HepG2 (cell line): Measurements from ENCODE around the gene KSR1. TPM values are rescaled to one million over a fixed set of nuclear protein-coding genes. Genes with fewer than 3 reads are reported as not detected.

Experiments used
- ATAC-seq: fragments of 200-7000 bp; cut with Tn5 transposase; 3 replicates; pipeline ENCODE4 v1.9.1; 2020; ENCODE audit warnings: mild to moderate bottlenecking, moderate library complexity
- BruUV-seq: library from RNA; stranded (reverse); fragments of 400-500 nt; replicated peaks from 2 replicates; lab custom pipeline; 2021; lab: Mats Ljungman, UMichigan
- CTCF ChIA-PET: fragments of 300-600 bp; formaldehyde crosslinking; extraction: SDS; loops from one replicate; lab custom pipeline; 2021; ENCODE audit warnings: low total read pairs, inconsistent platforms, low intra/inter-chr PET ratio; lab: Yijun Ruan, JAX
- POLR2A ChIA-PET: fragments of 350-600 bp; sonication (Branson Sonifier 250); formaldehyde crosslinking; loops from one replicate; lab custom pipeline; 2020; ENCODE audit warnings: antibody characterized with exemption, inconsistent platforms; lab: Yijun Ruan, JAX
- DNase-seq: peaks from one replicate; pipeline ENCODE4 v3.0.0-alpha.2; 2015; ENCODE audit warnings: low spot score
- FAIRE-seq: peaks from 3 replicates; lab custom pipeline; 2011; peaks lifted over from hg19 to GRCh38; lab: Jason Lieb, UNC
- H2AFZ ChIP-seq: one replicate; pipeline ENCODE4 v1.6.1; 2011; ENCODE audit warnings: low read length, inconsistent platforms
- H3K27ac ChIP-seq: fragments of 300-600 bp; 3 replicates; pipeline ENCODE4 v1.8.0; 2011; ENCODE audit warnings: mixed run types, mild to moderate bottlenecking, mixed read lengths, low read length, inconsistent platforms; ENCODE audit not compliant: insufficient read depth; ENCODE audit errors: extremely low read length
- H3K27me3 ChIP-seq, 2 experiments: fragments of 200-600 bp in 1 of 2; 2 replicates in 1 of 2; 3 replicates in 1 of 2; pipeline versions ENCODE4 v1.6.0 to v1.8.0; 2011; ENCODE audit warnings: low read length in 2 of 2, mild to moderate bottlenecking in 2 of 2, moderate library complexity in 2 of 2, inconsistent platforms in 1 of 2; ENCODE audit not compliant: insufficient read depth in 2 of 2, control insufficient read depth in 1 of 2
- H3K36me3 ChIP-seq, 2 experiments: fragments of 200-600 bp in 1 of 2; replicated peaks in 1 of 2; 2 replicates in 1 of 2; 3 replicates in 1 of 2; pipeline versions ENCODE4 v1.5.1 to v1.8.0; 2011; ENCODE audit warnings: low read length in 2 of 2, inconsistent platforms in 1 of 2; ENCODE audit not compliant: insufficient read depth in 2 of 2, control insufficient read depth in 1 of 2
- H3K4me1 ChIP-seq: 2 replicates; pipeline ENCODE4 v1.5.1; 2012; ENCODE audit warnings: low read length, inconsistent platforms; ENCODE audit not compliant: insufficient read depth
- H3K4me2 ChIP-seq: 2 replicates; pipeline ENCODE4 v1.6.0; 2011; ENCODE audit warnings: low read depth, low read length, inconsistent platforms
- H3K4me3 ChIP-seq, 3 experiments: fragments of 200-600 bp in 1 of 3; sonication (generic), shearing (Covaris generic) in 1 of 3; replicated peaks in 1 of 3; 2 replicates each; pipeline ENCODE4 v1.5.1; 2011 to 2016; ENCODE audit warnings: low read length in 3 of 3, inconsistent platforms in 2 of 3, low read depth in 2 of 3, mild to moderate bottlenecking in 2 of 3, control low read depth in 1 of 3, mixed read lengths in 1 of 3; ENCODE audit not compliant: insufficient read depth in 1 of 3
- H3K79me2 ChIP-seq: one replicate; pipeline ENCODE4 v1.6.1; 2011; ENCODE audit warnings: low read length, inconsistent platforms; ENCODE audit not compliant: insufficient read depth
- H3K9ac ChIP-seq: 2 replicates; pipeline ENCODE4 v1.6.0; 2011; ENCODE audit warnings: mild to moderate bottlenecking, low read depth, low read length, inconsistent platforms; ENCODE audit not compliant: insufficient read depth
- H3K9me3 ChIP-seq: 2 replicates; pipeline ENCODE4 v1.5.1; 2012; ENCODE audit warnings: mild to moderate bottlenecking, low read length
- H4K20me1 ChIP-seq: 2 replicates; pipeline ENCODE4 v1.6.0; 2011; ENCODE audit warnings: inconsistent platforms, mild to moderate bottlenecking, low read length, moderate library complexity; ENCODE audit not compliant: insufficient read depth
- CAMTA2 ChIP-seq: sonication (generic); formaldehyde crosslinking; IDR thresholded peaks from 2 replicates; pipeline ENCODE4 v1.4.0; 2020; ENCODE audit warnings: mild to moderate bottlenecking, missing genetic modification reagents, borderline replicate concordance
- HNRNPLL ChIP-seq: fragments of 200-400 bp; formaldehyde crosslinking; IDR thresholded peaks from 2 replicates; pipeline ENCODE4 v1.6.1; 2017; ENCODE audit warnings: mild to moderate bottlenecking, low read depth, low read length; ENCODE audit not compliant: poor library complexity, severe bottlenecking
- KDM6A ChIP-seq: IDR thresholded peaks from 2 replicates; pipeline ENCODE4 v1.6.1; 2016; ENCODE audit warnings: low read depth
- NCOA5 ChIP-seq: sonication (generic); formaldehyde crosslinking; IDR thresholded peaks from 2 replicates; pipeline ENCODE4 v1.4.0; 2020; ENCODE audit warnings: missing genetic modification reagents
- NR2C2 ChIP-seq: sonication (generic); formaldehyde crosslinking; IDR thresholded peaks from 2 replicates; pipeline ENCODE4 v1.4.0; 2020; ENCODE audit warnings: missing genetic modification reagents, mild to moderate bottlenecking, moderate library complexity, borderline replicate concordance
- NR2F6 ChIP-seq, 2 experiments: IDR thresholded peaks; 2 replicates each; pipeline ENCODE4 v1.6.1; 2016; ENCODE audit warnings: antibody characterized with exemption in 1 of 2, mild to moderate bottlenecking in 1 of 2
- ZBTB3 ChIP-seq: sonication (generic); formaldehyde crosslinking; IDR thresholded peaks from 2 replicates; pipeline ENCODE4 v1.4.0; 2020; ENCODE audit warnings: low read depth, mild to moderate bottlenecking, moderate library complexity, missing genetic modification reagents, borderline replicate concordance
- ZNF619 ChIP-seq: sonication (generic); formaldehyde crosslinking; IDR thresholded peaks from 2 replicates; pipeline ENCODE4 v1.4.0; 2020; ENCODE audit warnings: mild to moderate bottlenecking, missing genetic modification reagents
- WGBS: methylation state at CpG from one replicate; pipeline ENCODE4 v1.1.6; 2017; ENCODE audit warnings: low lambda C conversion rate; 5-methylcytosine and 5-hydroxymethylcytosine counted together
- in situ Hi-C: cut with HindIII; loops from 2 replicates; pipeline ENCODE4 v1.10.0; 2017; ENCODE audit warnings: low pct_unique_long_range_greater_than_20kb; ENCODE audit not compliant: extremely low pct_ligation_motif_present
- intact Hi-C: fragments of 100-400 bp; cut with micrococcal nuclease; formaldehyde crosslinking; loops from one replicate; pipeline ENCODE4 v1.10.0; 2022; ENCODE audit not compliant: unreplicated experiment
- polyA plus RNA-seq, 8 experiments: library from polyadenylated mRNA; depleted of rRNA in 3 of 8; stranded (reverse) in 7 of 8; unstranded in 1 of 8; fragments of >200 nt; fragmentation: Illumina TruSeq in 4 of 8; extraction: Trizol in 4 of 8; gene quantifications; 2 replicates each; pipeline versions ENCODE4 v1.2.1 to v1.2.3, GENCODE V29; 2011 to 2016; ENCODE audit warnings: low read depth in 4 of 8, missing spikeins in 1 of 8, mixed read lengths in 1 of 8; ENCODE audit not compliant: insufficient read depth in 1 of 8
- total RNA-seq, 5 experiments: library from RNA; depleted of rRNA; stranded (reverse); fragments of >200 nt; fragmentation: Illumina TruSeq; extraction: Trizol; gene quantifications; 2 replicates each; pipeline ENCODE4 v1.2.3, GENCODE V29; 2016; ENCODE audit warnings: low read depth in 1 of 5
- TF ChIP-seq, protein P1 (sequence below): sonication (generic); formaldehyde crosslinking; IDR thresholded peaks from 2 replicates; pipeline ENCODE4 v1.5.0; 2020; ENCODE audit warnings: missing genetic modification reagents
- TF ChIP-seq, protein P2 (sequence below): IDR thresholded peaks from 2 replicates; pipeline ENCODE4 v1.6.1; 2012; ENCODE audit warnings: low read length, improper control_type of control experiment
- TF ChIP-seq, protein P3 (sequence below): sonication (generic); formaldehyde crosslinking; IDR thresholded peaks from 2 replicates; pipeline ENCODE4 v1.5.0; 2020; ENCODE audit warnings: mild to moderate bottlenecking, missing genetic modification reagents
- TF ChIP-seq, protein P4 (sequence below): sonication (generic); formaldehyde crosslinking; IDR thresholded peaks from 2 replicates; pipeline ENCODE4 v1.5.1; 2020; ENCODE audit warnings: mild to moderate bottlenecking, missing genetic modification reagents, borderline replicate concordance

KSR1 gene
- total and polyA plus RNA-seq, 2 of the 13 experiments (the other 11 are each of a cell fraction or from before 2014, with no cell fraction given): 10.1 to 16.6 TPM

DNA sequence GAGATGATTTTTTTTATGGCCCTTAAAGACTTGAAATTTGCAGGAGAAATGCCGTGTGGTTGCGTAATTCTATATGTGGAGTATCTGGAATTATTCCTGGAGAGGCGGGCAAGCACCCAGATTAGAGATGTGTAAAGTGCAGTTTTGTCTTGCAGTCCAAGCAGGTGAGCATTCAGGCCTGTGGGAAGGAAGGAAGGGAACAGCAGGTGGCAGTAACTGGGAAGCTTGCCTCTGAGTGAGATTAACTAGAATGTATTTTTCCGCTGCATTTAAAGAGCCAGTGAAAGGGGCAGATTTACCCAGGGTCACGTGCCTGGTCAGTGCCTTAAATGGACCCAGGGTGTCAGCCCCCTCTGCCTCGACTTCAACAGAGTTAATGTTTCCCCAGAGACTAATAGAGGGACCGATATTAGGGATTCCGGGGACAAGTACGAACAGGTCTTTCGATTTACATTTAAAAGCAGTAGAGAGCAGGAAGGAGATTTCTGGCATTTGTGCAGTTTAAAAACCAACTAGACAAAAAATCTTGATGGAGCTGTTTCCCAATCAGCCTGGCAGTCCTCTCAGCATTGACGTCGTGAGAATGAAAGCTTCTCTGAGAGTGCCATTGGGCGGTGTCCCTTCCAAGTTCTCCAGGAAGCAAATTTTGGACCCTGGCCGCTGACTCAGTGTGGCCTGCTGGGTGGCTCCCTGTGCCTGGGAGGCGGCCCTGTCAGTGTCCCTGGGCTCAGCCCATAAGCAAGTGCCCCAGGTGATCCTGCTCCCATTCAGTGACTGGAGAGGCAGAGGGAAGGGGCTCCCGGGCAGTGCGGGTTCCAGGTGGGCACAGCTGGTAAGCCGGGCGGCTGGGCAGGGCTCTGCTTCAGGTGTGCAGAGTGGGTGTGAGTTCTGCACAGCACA lies 38.2 kb downstream of the KSR1 start:
- H2AFZ ChIP-seq: no peak overlapping the region
- H3K4me2 ChIP-seq: peak overlapping the region; percentile 94
- no peaks in the 10 kb centered on the region for H3K27me3 ChIP-seq
- peak; percentile 86 for ATAC-seq
- peak overlapping the region; percentile 73 for H3K27ac ChIP-seq
- ChIA-PET CTCF (interaction anchor here (0.6 to 3.1 kb wide), 4 partner anchors 64 to 107 kb away, joined by 3 to 66 read pairs (median 3); no protein-coding TSS in a partner anchor), POLR2A (interaction anchor here (0.7 to 4.1 kb wide), 12 partner anchors 26 to 105 kb away, joined by 3 to 33 read pairs (median 7); partner anchors contain the start of gene KSR1)
- H3K4me1 ChIP-seq: peaks cover 69% of the 10 kb centered on the region
- DNase-seq: peak; percentile 84
- in situ Hi-C loops: loop anchor here (5.0 to 25.0 kb wide), 4 partner anchors 37 to 393 kb away; partner anchors contain the start of genes KSR1 and LYRM9
- TSS peak; percentile 19 for BruUV-seq
- peak; percentile 92 for FAIRE-seq
- intact Hi-C loops: loop anchor here (1.0 to 2.0 kb wide), 6 partner anchors 36 to 109 kb away; no protein-coding TSS in a partner anchor
- H4K20me1 ChIP-seq: no peaks in the 10 kb centered on the region
- peaks cover 43% of the 10 kb centered on the region for H3K79me2 ChIP-seq
- H3K9me3 ChIP-seq: no peaks in the 10 kb centered on the region
- WGBS: 1% methylated on average over 12 of the region's 19 CpGs
- peak overlapping the region; percentile 60 for H3K9ac ChIP-seq
- no peaks in the 10 kb centered on the region for H3K36me3 ChIP-seq
- H3K4me3 ChIP-seq: peak overlapping the region; percentile 52 to 70 (median 57)
- TF ChIP-seq, protein P1, sequence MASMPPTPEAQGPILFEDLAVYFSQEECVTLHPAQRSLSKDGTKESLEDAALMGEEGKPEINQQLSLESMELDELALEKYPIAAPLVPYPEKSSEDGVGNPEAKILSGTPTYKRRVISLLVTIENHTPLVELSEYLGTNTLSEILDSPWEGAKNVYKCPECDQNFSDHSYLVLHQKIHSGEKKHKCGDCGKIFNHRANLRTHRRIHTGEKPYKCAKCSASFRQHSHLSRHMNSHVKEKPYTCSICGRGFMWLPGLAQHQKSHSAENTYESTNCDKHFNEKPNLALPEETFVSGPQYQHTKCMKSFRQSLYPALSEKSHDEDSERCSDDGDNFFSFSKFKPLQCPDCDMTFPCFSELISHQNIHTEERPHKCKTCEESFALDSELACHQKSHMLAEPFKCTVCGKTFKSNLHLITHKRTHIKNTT: no peak
- TF ChIP-seq, protein P2, sequence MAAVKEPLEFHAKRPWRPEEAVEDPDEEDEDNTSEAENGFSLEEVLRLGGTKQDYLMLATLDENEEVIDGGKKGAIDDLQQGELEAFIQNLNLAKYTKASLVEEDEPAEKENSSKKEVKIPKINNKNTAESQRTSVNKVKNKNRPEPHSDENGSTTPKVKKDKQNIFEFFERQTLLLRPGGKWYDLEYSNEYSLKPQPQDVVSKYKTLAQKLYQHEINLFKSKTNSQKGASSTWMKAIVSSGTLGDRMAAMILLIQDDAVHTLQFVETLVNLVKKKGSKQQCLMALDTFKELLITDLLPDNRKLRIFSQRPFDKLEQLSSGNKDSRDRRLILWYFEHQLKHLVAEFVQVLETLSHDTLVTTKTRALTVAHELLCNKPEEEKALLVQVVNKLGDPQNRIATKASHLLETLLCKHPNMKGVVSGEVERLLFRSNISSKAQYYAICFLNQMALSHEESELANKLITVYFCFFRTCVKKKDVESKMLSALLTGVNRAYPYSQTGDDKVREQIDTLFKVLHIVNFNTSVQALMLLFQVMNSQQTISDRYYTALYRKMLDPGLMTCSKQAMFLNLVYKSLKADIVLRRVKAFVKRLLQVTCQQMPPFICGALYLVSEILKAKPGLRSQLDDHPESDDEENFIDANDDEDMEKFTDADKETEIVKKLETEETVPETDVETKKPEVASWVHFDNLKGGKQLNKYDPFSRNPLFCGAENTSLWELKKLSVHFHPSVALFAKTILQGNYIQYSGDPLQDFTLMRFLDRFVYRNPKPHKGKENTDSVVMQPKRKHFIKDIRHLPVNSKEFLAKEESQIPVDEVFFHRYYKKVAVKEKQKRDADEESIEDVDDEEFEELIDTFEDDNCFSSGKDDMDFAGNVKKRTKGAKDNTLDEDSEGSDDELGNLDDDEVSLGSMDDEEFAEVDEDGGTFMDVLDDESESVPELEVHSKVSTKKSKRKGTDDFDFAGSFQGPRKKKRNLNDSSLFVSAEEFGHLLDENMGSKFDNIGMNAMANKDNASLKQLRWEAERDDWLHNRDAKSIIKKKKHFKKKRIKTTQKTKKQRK: no peak
- TF ChIP-seq ZNF619 (CRISPR knock-in tag) (no peak), CAMTA2 (no peak), NCOA5 (no peak), NR2C2 (CRISPR knock-in tag) (peak; percentile 33; the same call in 1 of the 2 replicates), HNRNPLL (peak; percentile 34), NR2F6 (IDR thresholded peaks at IDR 0.05) (no peak), NR2F6 (CRISPR knock-in tag; IDR thresholded peaks at IDR 0.05) (peak; percentile 19; the same call in 1 of the 2 replicates), KDM6A (CRISPR knock-in tag) (no peak), ZBTB3 (0 out of 2 replicates have a peak, but pooled peaks have one; percentile 33)
- TF ChIP-seq, protein P3, sequence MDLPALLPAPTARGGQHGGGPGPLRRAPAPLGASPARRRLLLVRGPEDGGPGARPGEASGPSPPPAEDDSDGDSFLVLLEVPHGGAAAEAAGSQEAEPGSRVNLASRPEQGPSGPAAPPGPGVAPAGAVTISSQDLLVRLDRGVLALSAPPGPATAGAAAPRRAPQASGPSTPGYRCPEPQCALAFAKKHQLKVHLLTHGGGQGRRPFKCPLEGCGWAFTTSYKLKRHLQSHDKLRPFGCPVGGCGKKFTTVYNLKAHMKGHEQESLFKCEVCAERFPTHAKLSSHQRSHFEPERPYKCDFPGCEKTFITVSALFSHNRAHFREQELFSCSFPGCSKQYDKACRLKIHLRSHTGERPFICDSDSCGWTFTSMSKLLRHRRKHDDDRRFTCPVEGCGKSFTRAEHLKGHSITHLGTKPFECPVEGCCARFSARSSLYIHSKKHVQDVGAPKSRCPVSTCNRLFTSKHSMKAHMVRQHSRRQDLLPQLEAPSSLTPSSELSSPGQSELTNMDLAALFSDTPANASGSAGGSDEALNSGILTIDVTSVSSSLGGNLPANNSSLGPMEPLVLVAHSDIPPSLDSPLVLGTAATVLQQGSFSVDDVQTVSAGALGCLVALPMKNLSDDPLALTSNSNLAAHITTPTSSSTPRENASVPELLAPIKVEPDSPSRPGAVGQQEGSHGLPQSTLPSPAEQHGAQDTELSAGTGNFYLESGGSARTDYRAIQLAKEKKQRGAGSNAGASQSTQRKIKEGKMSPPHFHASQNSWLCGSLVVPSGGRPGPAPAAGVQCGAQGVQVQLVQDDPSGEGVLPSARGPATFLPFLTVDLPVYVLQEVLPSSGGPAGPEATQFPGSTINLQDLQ (CRISPR knock-in tag): 0 out of 2 replicates have a peak, but pooled peaks have one; percentile 0
- TF ChIP-seq, protein P4, sequence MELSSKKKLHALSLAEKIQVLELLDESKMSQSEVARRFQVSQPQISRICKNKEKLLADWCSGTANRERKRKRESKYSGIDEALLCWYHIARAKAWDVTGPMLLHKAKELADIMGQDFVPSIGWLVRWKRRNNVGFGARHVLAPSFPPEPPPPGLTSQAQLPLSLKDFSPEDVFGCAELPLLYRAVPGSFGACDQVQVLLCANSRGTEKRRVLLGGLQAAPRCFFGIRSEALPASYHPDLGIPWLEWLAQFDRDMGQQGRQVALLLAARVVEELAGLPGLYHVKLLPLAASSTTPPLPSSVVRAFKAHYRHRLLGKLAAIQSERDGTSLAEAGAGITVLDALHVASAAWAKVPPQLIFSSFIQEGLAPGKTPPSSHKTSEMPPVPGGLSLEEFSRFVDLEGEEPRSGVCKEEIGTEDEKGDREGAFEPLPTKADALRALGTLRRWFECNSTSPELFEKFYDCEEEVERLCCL (CRISPR knock-in tag): no peak
